NOMO-1 (cell line): ENCODE measurements around the gene FHIT.
"Not testable (repeated sequence)": the region's sequence is repeated elsewhere in the genome, so short reads cannot be mapped to it uniquely, and the experiment has no call there.

Source experiments
- DNase-seq, 2 experiments: peaks; one replicate each; lab custom pipeline; 2025; ENCODE audit not compliant: unreplicated experiment in 2 of 2; lab: John Stamatoyannopoulos, UW

FHIT gene

DNA sequence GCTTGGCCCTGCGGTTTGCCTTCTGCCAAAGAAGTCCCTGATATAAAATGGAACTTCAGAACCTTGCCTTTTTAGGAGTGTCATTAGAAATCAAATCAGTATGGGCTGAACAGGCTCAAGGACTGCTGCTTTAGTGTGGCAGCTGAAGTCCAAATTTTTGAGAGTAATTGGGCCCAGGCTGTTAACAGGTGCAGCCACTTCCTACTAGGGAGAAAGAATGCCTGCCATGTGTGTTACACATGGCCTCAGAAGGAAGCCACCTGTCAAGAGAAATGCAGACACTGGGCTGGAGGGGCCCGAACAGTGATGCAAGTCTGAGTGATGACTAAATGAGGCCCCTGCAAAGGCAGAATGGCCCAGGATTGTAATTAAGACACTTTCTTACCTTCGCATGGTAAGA lies 1414.7 kb downstream of the FHIT start:
- peak in 1 of 2 experiments; percentile 1 for DNase-seq

- DNase-seq, result no peak
Observed at GRCh38 chr3:59832702-59833101, 1418.5 kb downstream of the FHIT start.

DNA sequence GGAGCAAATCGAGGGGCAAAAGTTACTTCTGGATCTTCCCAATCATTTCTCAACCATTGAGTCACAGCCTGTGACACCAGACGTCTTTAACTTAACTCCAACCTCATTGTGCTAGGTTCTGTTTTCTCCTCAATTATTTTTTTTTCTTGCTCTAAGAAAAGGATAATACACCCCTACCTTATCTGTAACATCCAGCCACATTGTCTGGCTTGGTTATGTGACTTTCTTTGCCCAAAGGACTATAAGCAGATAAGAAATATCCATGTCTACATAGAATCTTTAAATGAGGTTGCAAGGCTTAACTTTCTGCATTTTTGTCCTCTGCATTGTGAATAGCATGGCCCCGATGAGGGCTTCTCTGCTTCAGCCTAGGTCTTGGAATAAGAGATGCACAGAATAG lies 1419.0 kb downstream of the FHIT start:
- no peak for DNase-seq

DNA sequence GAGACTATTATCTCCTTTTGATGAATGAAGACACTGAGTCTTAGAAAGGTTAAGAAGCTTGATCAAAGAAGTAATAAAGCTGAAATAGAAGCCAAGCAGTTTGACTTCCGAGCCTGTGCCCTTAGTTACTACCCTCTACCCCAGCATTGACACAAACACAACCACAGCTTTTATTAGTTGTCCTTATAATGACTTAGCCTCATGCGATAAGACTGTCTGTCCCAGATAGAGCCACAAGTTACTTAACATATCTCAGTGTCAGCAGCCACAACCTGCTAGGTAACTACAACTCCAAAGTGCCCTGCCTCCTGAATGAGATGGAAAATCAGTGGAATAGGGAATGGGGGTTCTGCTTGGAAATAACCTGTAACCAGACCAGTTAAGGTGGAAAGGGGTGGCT lies 1419.9 kb downstream of the FHIT start:
- no peak for DNase-seq

GRCh38 chr3:59829527-59829926 lies 1421.7 kb downstream of the FHIT start:
- DNase-seq, result no peak

DNA sequence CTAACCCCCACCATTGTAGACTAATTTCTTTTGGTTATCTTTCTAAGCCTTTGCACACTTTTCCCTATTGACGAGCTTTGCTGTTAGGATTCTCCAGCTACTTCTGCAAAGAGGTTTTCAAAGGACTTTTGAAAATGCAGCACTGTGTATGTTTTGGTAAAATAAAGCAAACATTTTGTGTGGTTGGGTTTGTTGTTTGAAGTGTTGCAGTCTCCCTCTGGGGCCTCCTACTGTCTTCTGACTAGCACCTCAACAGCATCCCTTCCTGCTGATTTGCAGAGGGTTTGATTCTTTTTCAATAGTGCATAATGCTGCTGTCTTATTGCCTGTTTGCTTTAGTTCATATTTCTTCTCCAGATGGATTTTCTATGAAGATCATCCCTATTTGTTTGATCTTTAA lies 1426.4 kb downstream of the FHIT start:
- no peak for DNase-seq

DNA sequence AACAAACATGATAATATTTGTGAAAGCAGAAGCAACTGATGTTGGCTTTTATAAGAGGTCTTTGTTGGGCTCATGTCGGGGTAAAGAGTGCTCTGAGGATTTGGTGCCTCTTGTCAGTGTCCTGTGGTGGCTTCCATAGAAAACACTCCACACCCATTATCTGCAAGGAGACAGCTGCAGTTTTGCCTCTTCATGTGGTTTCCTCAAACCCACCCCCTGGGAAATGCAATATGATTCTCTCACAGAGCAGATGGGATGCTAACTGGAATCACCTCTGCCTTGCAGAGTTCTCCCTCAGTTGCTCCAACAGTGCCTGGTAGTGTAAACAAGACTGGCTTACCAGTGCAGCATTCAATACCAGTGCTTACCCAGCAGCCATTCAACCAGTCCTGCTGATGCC lies 1430.0 kb downstream of the FHIT start:
- DNase-seq, result no peak

DNA sequence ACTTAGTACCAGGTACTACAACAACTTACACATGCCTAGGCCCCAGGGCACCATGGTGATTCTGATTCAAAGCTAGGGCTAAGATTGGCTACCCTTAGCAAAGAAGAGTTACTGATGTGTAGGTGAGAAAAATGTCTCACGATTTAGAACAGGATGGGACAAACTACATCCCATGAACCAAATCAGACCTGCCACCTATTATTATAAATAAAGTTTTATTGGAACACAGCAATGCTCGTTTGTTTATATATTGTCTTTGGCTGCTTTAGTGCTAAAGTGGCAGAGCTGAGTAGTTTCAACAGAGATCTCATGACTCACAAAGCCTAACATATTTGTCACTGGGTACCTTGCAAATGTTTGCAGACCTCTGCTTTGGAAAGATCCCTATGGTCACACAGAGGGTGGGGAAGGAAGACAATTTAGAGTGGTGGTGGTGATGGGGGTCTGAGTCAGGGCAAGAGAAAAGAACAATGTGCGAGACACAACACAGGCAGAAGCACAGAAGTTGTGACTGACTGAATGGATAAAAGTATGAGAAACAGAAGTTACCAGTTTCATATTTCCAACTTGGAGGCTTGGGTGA lies 1430.8 kb downstream of the FHIT start:
- no peak for DNase-seq

- DNase-seq, result no peak
Observed at GRCh38 chr3:59818919-59819300, 1432.3 kb downstream of the FHIT start.

- DNase-seq, result peak in 1 of 2 experiments; percentile 14
Observed at GRCh38 chr3:59818033-59818918, 1433.0 kb downstream of the FHIT start.

DNA sequence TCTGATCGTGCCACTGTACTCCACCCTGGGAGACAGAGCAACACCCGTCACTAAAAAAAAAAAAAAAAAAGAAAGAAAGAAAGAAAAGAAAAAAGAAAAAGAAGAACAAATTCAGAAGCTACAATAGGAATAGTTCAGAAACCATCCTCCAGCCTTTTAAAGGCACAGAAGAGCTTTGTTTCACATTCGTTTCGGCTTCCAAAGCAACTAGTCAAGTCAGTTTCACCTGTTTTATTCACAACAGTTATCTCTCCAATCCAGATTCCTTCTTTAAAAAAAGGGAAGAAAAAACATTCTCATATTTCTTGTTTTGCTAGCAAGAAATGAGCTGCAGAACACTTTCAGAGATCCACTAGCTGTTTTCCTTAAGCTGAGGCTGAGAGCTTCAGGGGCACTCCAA lies 1433.7 kb downstream of the FHIT start:
- DNase-seq, result no peak

- no peak for DNase-seq
Observed at GRCh38 chr3:59816312-59816711, 1434.9 kb downstream of the FHIT start.

GRCh38 chr3:59813148-59813538 lies 1438.1 kb downstream of the FHIT start:
- no peak for DNase-seq

DNA sequence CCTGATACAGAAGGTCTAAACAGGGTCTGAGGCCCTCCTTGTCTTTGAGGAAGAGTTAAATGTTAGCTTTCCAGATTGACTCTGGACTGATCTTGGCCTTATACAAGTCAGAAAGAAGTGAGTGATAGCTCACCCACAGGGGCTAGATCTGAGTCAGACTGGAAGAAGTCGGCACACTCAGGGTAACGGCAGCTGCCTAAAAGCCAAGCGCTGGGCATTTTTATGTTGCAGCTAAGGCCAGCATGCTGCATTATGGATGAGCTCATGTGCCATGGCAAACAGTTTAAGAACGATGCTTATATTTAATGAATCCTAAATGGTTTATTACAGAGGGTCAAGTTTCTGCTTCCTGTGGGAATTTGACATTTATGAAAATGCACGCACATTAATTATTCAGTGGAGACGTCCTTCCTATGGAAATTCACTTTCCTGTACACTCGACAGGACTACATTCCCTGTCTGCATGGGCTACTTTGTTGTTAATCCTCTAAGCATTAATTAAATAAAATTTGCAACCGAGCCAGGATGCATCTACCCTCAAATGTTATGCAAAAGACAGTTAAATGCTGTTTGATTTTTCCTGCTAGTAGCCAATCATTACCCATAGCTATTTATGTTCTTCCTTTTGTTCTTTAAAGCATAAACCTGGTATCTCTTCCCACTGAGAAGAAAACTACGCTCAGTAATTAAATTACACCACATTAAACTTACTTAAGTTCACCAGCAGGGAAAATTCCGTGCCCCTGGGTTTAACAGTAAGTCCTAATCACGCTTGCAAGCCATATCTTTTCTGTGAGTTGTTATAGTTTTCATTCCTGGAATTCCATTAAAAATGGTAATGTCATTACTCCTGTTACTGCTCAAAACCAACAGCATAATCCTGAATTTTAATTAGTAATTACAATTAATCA lies 1438.8 kb downstream of the FHIT start:
- no peak for DNase-seq

GRCh38 chr3:59811160-59811559 lies 1440.1 kb downstream of the FHIT start:
- peak in 1 of 2 experiments; percentile 18 for DNase-seq

- DNase-seq, result peak; percentile 29 to 38
Observed at GRCh38 chr3:59810606-59811005, 1440.6 kb downstream of the FHIT start.

- DNase-seq, result peak in 1 of 2 experiments; percentile 29
Observed at GRCh38 chr3:59809710-59810444, 1441.4 kb downstream of the FHIT start.

DNA sequence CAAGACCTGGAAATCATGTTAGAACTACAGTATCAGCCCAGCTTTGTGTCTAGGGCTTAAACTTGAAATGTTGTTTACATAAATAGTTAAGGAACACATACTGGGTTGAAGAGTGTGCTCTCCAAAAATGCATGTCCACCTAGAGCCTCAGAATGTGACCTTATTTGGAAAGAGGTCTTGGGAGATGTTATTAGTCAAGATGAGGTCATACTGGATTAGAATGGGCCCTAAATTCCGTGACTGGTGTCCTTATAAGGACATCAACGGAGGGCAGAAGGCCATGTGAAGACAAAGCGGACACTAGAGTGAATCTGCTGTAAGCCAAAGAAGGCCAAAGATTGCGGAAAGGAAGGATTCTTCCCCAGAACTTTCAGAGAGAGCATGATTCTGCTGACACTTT lies 1442.2 kb downstream of the FHIT start:
- DNase-seq, result no peak

- DNase-seq, result no peak
Observed at GRCh38 chr3:59808446-59808845, 1442.8 kb downstream of the FHIT start.

DNA sequence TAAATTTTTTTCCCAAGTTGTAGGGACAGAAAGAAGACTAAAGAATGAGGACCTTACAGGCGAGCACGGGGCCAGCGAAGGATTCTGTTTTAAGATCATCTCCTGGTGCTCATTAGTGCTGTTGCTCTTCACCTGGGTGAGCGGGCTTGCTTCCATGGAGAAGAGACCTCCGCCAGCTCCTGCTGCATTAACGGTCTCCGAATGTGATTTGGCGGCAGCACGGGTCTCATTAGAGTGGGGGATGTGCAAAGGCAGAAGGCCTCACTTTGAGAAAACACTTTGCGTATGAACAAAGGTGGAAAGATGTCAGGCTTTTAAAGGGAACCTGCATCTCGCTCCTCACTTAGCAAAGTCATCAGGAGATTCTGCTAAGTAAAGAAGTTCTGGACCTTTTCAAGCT lies 1448.0 kb downstream of the FHIT start:
- no peak for DNase-seq

- DNase-seq, result not testable (repeated sequence)
Observed at GRCh38 chr3:59802453-59802852, 1448.8 kb downstream of the FHIT start.
